ENCODE measurements around the gene PCDHB4.

DNA sequence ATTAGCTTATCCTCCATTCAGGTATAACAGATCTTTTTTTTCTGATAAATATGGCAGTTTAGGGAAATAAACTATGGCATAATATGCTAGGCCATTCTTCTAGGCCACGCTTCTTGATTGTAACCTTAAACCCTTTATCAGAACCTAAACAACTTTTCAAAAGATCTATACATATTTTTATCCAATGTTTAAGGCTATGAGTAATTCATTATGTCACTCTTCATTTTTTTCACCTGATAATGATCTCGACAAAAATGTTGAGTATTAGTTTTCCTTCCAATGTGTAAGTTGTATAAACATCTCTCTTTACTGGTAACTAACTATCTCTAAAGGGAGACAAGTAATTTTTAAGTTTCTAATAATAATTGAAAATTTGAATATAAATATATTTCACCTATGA lies 2.4 kb upstream of the PCDHB4 start:
- TF ChIP-seq, protein P1, sequence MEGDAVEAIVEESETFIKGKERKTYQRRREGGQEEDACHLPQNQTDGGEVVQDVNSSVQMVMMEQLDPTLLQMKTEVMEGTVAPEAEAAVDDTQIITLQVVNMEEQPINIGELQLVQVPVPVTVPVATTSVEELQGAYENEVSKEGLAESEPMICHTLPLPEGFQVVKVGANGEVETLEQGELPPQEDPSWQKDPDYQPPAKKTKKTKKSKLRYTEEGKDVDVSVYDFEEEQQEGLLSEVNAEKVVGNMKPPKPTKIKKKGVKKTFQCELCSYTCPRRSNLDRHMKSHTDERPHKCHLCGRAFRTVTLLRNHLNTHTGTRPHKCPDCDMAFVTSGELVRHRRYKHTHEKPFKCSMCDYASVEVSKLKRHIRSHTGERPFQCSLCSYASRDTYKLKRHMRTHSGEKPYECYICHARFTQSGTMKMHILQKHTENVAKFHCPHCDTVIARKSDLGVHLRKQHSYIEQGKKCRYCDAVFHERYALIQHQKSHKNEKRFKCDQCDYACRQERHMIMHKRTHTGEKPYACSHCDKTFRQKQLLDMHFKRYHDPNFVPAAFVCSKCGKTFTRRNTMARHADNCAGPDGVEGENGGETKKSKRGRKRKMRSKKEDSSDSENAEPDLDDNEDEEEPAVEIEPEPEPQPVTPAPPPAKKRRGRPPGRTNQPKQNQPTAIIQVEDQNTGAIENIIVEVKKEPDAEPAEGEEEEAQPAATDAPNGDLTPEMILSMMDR (IDR thresholded peaks at IDR 0.05; ENCODE audit: low read depth, low read length) = no peak
- no peak for TF ChIP-seq EZH2phosphoT487 (IDR thresholded peaks at IDR 0.05; ENCODE audit: low read depth)
